ENCODE data around the gene C9orf153. TPM values are rescaled to one million over a fixed set of nuclear protein-coding genes. Genes with fewer than 3 reads are reported as not detected.

The C9orf153 gene
- total RNA-seq, 2 donors from 2014 or later = 0.37 to 0.51 TPM

- H3K27ac Mint-ChIP-seq = no peak overlapping the region
- peaks cover 5% of the 10 kb centered on the region for H3K9me3 Mint-ChIP-seq
- H3K9me3 ChIP-seq (ENCODE audit: control insufficient read depth, low read length) = no peaks in the 10 kb centered on the region
- H3K27me3 Mint-ChIP-seq (ENCODE audit: insufficient read depth) = peaks cover 1% of the 10 kb centered on the region
- DNase-seq = no peak
- no peaks in the 10 kb centered on the region for H3K4me1 ChIP-seq (ENCODE audit: control insufficient read depth, insufficient read depth, low read length)
- H3K4me1 Mint-ChIP-seq = peaks cover 6% of the 10 kb centered on the region
- no peak overlapping the region for H3K9ac ChIP-seq (ENCODE audit: extremely low read depth, low read length, poor library complexity, severe bottlenecking)
- no peaks in the 10 kb centered on the region for H3K36me3 Mint-ChIP-seq (ENCODE audit: low read depth)
- 88 to 100% methylated on average over 3 to 4 of the region's 4 CpGs for WGBS, 2 experiments (ENCODE audit: insufficient coverage in 1 of 2, insufficient read length in 1 of 2)
- H3K4me3 ChIP-seq (ENCODE audit: low read length) = no peak overlapping the region
- H3K27ac ChIP-seq (ENCODE audit: low read depth, low read length) = no peak overlapping the region
- no peaks in the 10 kb centered on the region for H3K36me3 ChIP-seq (ENCODE audit: control insufficient read depth, insufficient read depth, low read length)
- TF ChIP-seq, protein P1, sequence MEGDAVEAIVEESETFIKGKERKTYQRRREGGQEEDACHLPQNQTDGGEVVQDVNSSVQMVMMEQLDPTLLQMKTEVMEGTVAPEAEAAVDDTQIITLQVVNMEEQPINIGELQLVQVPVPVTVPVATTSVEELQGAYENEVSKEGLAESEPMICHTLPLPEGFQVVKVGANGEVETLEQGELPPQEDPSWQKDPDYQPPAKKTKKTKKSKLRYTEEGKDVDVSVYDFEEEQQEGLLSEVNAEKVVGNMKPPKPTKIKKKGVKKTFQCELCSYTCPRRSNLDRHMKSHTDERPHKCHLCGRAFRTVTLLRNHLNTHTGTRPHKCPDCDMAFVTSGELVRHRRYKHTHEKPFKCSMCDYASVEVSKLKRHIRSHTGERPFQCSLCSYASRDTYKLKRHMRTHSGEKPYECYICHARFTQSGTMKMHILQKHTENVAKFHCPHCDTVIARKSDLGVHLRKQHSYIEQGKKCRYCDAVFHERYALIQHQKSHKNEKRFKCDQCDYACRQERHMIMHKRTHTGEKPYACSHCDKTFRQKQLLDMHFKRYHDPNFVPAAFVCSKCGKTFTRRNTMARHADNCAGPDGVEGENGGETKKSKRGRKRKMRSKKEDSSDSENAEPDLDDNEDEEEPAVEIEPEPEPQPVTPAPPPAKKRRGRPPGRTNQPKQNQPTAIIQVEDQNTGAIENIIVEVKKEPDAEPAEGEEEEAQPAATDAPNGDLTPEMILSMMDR (conservative IDR thresholded peaks at IDR 0.05) = no peak
- no peaks in the 10 kb centered on the region for H3K27me3 ChIP-seq (ENCODE audit: control insufficient read depth, insufficient read depth, low read length, poor library complexity, severe bottlenecking)
- no peak overlapping the region for H3K4me3 Mint-ChIP-seq
These were observed 75.3 kb downstream of the C9orf153 start for GRCh38 chr9:86184138-86184524.

DNA sequence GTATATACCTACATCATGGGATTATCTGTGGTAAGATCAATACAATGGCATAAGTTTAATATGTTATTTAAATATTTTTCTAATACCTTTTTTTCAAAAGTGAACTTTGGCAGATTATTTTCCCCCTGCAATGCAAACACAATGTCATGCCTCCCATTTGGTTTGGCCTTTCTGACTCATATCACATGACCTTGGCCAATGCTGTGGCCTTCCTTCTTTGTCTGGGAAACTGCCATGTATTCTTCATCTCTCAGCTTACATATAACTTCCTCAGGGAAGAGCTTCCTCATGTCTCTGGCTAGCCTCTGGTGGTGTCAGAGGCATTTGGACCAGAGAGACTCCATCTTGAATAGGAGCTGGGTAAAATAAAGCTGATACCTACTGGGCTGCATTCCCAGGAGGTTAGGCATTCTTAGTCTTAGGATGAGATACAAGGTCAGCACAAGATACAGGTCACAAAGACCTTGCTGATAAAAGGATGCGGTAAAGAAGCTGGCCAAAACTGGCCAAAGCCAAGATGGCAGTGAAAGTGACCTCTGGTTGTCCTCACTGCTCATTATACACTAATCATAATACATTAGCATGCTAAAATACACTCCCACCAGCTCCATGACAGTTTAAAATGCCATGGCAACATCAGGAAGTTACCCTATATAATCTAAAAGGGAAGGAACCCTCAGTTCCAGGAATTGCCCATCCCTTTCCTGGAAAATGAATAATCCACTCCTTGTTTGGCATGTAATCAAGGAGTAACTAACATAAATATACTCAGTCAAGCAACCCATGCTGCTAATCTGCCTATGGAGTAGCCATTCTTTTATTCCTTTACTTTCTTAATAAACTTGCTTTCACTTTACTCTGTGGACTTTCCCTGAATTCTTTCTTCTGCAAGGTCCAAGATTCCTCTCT is 76.0 kb downstream of the C9orf153 start:
- Histone ChIP-seq H3K4me1 (ENCODE audit: control insufficient read depth, insufficient read depth, low read length) (no peaks in the 10 kb centered on the region), H3K9me3 (ENCODE audit: control insufficient read depth, low read length) (no peaks in the 10 kb centered on the region), H3K36me3 (ENCODE audit: control insufficient read depth, insufficient read depth, low read length) (no peaks in the 10 kb centered on the region), H3K27me3 (ENCODE audit: control insufficient read depth, insufficient read depth, low read length, poor library complexity, severe bottlenecking) (no peaks in the 10 kb centered on the region), H3K9ac (ENCODE audit: extremely low read depth, low read length, poor library complexity, severe bottlenecking) (no peak overlapping the region), H3K27ac (ENCODE audit: low read depth, low read length) (no peak overlapping the region), H3K4me3 (ENCODE audit: low read length) (no peak overlapping the region)
- Mint-ChIP-seq H3K27me3 (ENCODE audit: insufficient read depth) (peaks cover 1% of the 10 kb centered on the region), H3K4me1 (peaks cover 6% of the 10 kb centered on the region), H3K4me3 (no peak overlapping the region), H3K9me3 (peaks cover under 1% of the 10 kb centered on the region), H3K36me3 (ENCODE audit: low read depth) (no peaks in the 10 kb centered on the region), H3K27ac (no peak overlapping the region)
- TF ChIP-seq, protein P1 (conservative IDR thresholded peaks at IDR 0.05) = no peak
- no peak for DNase-seq
- WGBS, 2 experiments (ENCODE audit: insufficient coverage in 1 of 2, insufficient read length in 1 of 2) = 96% methylated on average over 1 of the region's 1 CpG; no CpG with 5 or more reads in 1 of the 2 experiments

- Histone ChIP-seq H3K27me3 (ENCODE audit: control insufficient read depth, insufficient read depth, low read length, poor library complexity, severe bottlenecking) (no peaks in the 10 kb centered on the region), H3K9ac (ENCODE audit: extremely low read depth, low read length, poor library complexity, severe bottlenecking) (no peak overlapping the region), H3K4me1 (ENCODE audit: control insufficient read depth, insufficient read depth, low read length) (no peaks in the 10 kb centered on the region), H3K4me3 (ENCODE audit: low read length) (no peak overlapping the region), H3K9me3 (ENCODE audit: control insufficient read depth, low read length) (no peaks in the 10 kb centered on the region), H3K36me3 (ENCODE audit: control insufficient read depth, insufficient read depth, low read length) (no peaks in the 10 kb centered on the region), H3K27ac (ENCODE audit: low read depth, low read length) (no peak overlapping the region)
- H3K27me3 Mint-ChIP-seq (ENCODE audit: insufficient read depth) = peaks cover 1% of the 10 kb centered on the region
- no peak for DNase-seq
- TF ChIP-seq, protein P1 (conservative IDR thresholded peaks at IDR 0.05) = no peak
- H3K9me3 Mint-ChIP-seq = no peaks in the 10 kb centered on the region
- H3K4me1 Mint-ChIP-seq = no peaks in the 10 kb centered on the region
- no peak overlapping the region for H3K4me3 Mint-ChIP-seq
- 43% methylated on average over 1 of the region's 3 CpGs; no CpG with 5 or more reads in 1 of the 2 experiments for WGBS, 2 experiments (ENCODE audit: insufficient coverage in 1 of 2, insufficient read length in 1 of 2)
- H3K36me3 Mint-ChIP-seq (ENCODE audit: low read depth) = no peaks in the 10 kb centered on the region
- H3K27ac Mint-ChIP-seq = no peak overlapping the region
These were observed 77.8 kb downstream of the C9orf153 start for GRCh38 chr9:86181379-86182315.

All from endodermal cell (in vitro differentiated cells).